HepG2 (cell line): ENCODE data around the gene GPS1. TPM values are rescaled to one million over a fixed set of nuclear protein-coding genes. Genes with fewer than 3 reads are reported as not detected.

ENCODE experiments used
- ATF5 ChIP-seq: sonication (generic); formaldehyde crosslinking; IDR thresholded peaks from 2 replicates; pipeline ENCODE4 v1.4.0; 2020; ENCODE audit warnings: mild to moderate bottlenecking, low read depth, missing genetic modification reagents
- FUBP1 ChIP-seq: sonication (generic); formaldehyde crosslinking; IDR thresholded peaks from 2 replicates; pipeline ENCODE4 v1.5.1; 2020; ENCODE audit warnings: missing genetic modification reagents, mild to moderate bottlenecking, borderline replicate concordance
- GABPB1 ChIP-seq: IDR thresholded peaks from 2 replicates; pipeline ENCODE4 v1.6.1; 2016; ENCODE audit warnings: mild to moderate bottlenecking, missing genetic modification reagents, moderate library complexity, missing compliant biosample characterization
- HOXA3 ChIP-seq: sonication (generic); formaldehyde crosslinking; IDR thresholded peaks from 2 replicates; pipeline ENCODE4 v1.5.0; 2020; ENCODE audit warnings: missing genetic modification reagents
- NAIF1 ChIP-seq: sonication (generic); formaldehyde crosslinking; IDR thresholded peaks from 2 replicates; pipeline ENCODE4 v1.5.0; 2020; ENCODE audit warnings: mild to moderate bottlenecking, missing genetic modification reagents, borderline replicate concordance
- NR1H2 ChIP-seq: sonication (generic); formaldehyde crosslinking; IDR thresholded peaks from 2 replicates; pipeline ENCODE4 v1.8.1; 2022; ENCODE audit warnings: low read depth, missing genetic modification reagents, borderline replicate concordance
- PAXIP1 ChIP-seq: sonication (generic); formaldehyde crosslinking; conservative IDR thresholded peaks from 2 replicates; pipeline ENCODE4 v1.4.0; 2020; ENCODE audit warnings: mild to moderate bottlenecking, missing genetic modification reagents, moderate library complexity
- RELA ChIP-seq: sonication (generic); formaldehyde crosslinking; IDR thresholded peaks from 2 replicates; pipeline ENCODE4 v1.4.0; 2020; ENCODE audit warnings: missing genetic modification reagents
- SIX1 ChIP-seq: sonication (generic); formaldehyde crosslinking; IDR thresholded peaks from 2 replicates; pipeline ENCODE4 v1.4.0; 2020; ENCODE audit warnings: missing genetic modification reagents, borderline replicate concordance
- SMAD3 ChIP-seq: sonication (generic); formaldehyde crosslinking; IDR thresholded peaks from 2 replicates; pipeline ENCODE4 v1.4.0; 2020; ENCODE audit warnings: missing genetic modification reagents
- SRSF1 ChIP-seq: fragments of 200-400 bp; formaldehyde crosslinking; optimal IDR thresholded peaks from 2 replicates; pipeline ENCODE3; 2017; ENCODE audit warnings: mild to moderate bottlenecking, low read depth, low read length, moderate library complexity
- U2AF1 ChIP-seq: fragments of 200-400 bp; formaldehyde crosslinking; optimal IDR thresholded peaks from 2 replicates; pipeline ENCODE3; 2017; ENCODE audit warnings: mild to moderate bottlenecking, low read depth, low read length
- ZBTB39 ChIP-seq: sonication (generic); formaldehyde crosslinking; IDR thresholded peaks from 2 replicates; pipeline ENCODE4 v1.5.0; 2020; ENCODE audit warnings: missing genetic modification reagents
- ZBTB8A ChIP-seq: sonication (generic); formaldehyde crosslinking; IDR thresholded peaks from 2 replicates; pipeline ENCODE4 v1.4.0; 2020; ENCODE audit warnings: mild to moderate bottlenecking, low read depth, missing genetic modification reagents, borderline replicate concordance
- ZNF138 ChIP-seq: sonication (generic); formaldehyde crosslinking; IDR thresholded peaks from 2 replicates; pipeline ENCODE4 v1.5.0; 2020; ENCODE audit warnings: mild to moderate bottlenecking, low read depth, missing genetic modification reagents
- ZNF44 ChIP-seq: sonication (generic); formaldehyde crosslinking; IDR thresholded peaks from 2 replicates; pipeline ENCODE4 v1.5.1; 2020; ENCODE audit warnings: mild to moderate bottlenecking, missing genetic modification reagents
- ZNF460 ChIP-seq: sonication (generic); formaldehyde crosslinking; IDR thresholded peaks from 2 replicates; pipeline ENCODE4 v1.5.1; 2020; ENCODE audit warnings: missing genetic modification reagents, mild to moderate bottlenecking, borderline replicate concordance
- ZNF614 ChIP-seq: IDR thresholded peaks from 2 replicates; pipeline ENCODE4 v1.6.1; 2018; ENCODE audit warnings: missing biosample characterization, missing genetic modification reagents, inconsistent platforms, borderline replicate concordance
- ZSCAN30 ChIP-seq: sonication (generic); formaldehyde crosslinking; IDR thresholded peaks from 2 replicates; pipeline ENCODE4 v1.5.0; 2020; ENCODE audit warnings: mild to moderate bottlenecking, missing genetic modification reagents
- polyA plus RNA-seq, 8 experiments: library from polyadenylated mRNA; depleted of rRNA in 3 of 8; stranded (reverse) in 7 of 8; unstranded in 1 of 8; fragments of >200 nt; fragmentation: Illumina TruSeq in 4 of 8; extraction: Trizol in 4 of 8; gene quantifications; 2 replicates each; pipeline versions ENCODE4 v1.2.1 to v1.2.3, GENCODE V29; 2011 to 2016; ENCODE audit warnings: low read depth in 4 of 8, missing spikeins in 1 of 8, mixed read lengths in 1 of 8; ENCODE audit not compliant: insufficient read depth in 1 of 8
- total RNA-seq, 5 experiments: library from RNA; depleted of rRNA; stranded (reverse); fragments of >200 nt; fragmentation: Illumina TruSeq; extraction: Trizol; gene quantifications; 2 replicates each; pipeline ENCODE4 v1.2.3, GENCODE V29; 2016; ENCODE audit warnings: low read depth in 1 of 5

GPS1 gene
- total and polyA plus RNA-seq, 2 of the 13 experiments (the other 11 are each of a cell fraction or from before 2014, with no cell fraction given) = 124 to 128 TPM

GRCh38 chr17:82095777-82096708 lies 44.3 kb downstream of the GPS1 start (continued):
- TF ChIP-seq ZBTB8A (CRISPR knock-in tag) (no peak), RELA (CRISPR knock-in tag) (no peak), ZSCAN30 (CRISPR knock-in tag) (no peak), FUBP1 (CRISPR knock-in tag) (no peak), NAIF1 (CRISPR knock-in tag) (no peak), ATF5 (CRISPR knock-in tag) (no peak), ZNF44 (no peak), NR1H2 (CRISPR knock-in tag) (peak; percentile 57; the same call in 1 of the 2 replicates), SRSF1 (no peak), ZNF460 (CRISPR knock-in tag) (no peak), SIX1 (CRISPR knock-in tag) (no peak), ZNF138 (CRISPR knock-in tag) (no peak), U2AF1 (no peak), HOXA3 (CRISPR knock-in tag) (no peak; the same call in 1 of the 2 replicates), ZBTB39 (CRISPR knock-in tag) (no peak), ZNF614 (CRISPR knock-in tag) (no peak), GABPB1 (CRISPR knock-in tag) (no peak; the same call in 1 of the 2 replicates), SMAD3 (no peak), PAXIP1 (CRISPR knock-in tag) (no peak)
